GM18519 (cell line): ENCODE results near the gene MRGPRF.
"Not testable (repeated sequence)": the region's sequence is repeated elsewhere in the genome, so short reads cannot be mapped to it uniquely, and the experiment has no call there.

ENCODE experiments used
- ATAC-seq: cut with Tn5 transposase; IDR thresholded peaks from one replicate; pipeline ENCODE4 v1.9.1; 2021; ENCODE audit warnings: mild to moderate bottlenecking, moderate library complexity; ENCODE audit not compliant: unreplicated experiment, low FRiP score

Gene MRGPRF

DNA sequence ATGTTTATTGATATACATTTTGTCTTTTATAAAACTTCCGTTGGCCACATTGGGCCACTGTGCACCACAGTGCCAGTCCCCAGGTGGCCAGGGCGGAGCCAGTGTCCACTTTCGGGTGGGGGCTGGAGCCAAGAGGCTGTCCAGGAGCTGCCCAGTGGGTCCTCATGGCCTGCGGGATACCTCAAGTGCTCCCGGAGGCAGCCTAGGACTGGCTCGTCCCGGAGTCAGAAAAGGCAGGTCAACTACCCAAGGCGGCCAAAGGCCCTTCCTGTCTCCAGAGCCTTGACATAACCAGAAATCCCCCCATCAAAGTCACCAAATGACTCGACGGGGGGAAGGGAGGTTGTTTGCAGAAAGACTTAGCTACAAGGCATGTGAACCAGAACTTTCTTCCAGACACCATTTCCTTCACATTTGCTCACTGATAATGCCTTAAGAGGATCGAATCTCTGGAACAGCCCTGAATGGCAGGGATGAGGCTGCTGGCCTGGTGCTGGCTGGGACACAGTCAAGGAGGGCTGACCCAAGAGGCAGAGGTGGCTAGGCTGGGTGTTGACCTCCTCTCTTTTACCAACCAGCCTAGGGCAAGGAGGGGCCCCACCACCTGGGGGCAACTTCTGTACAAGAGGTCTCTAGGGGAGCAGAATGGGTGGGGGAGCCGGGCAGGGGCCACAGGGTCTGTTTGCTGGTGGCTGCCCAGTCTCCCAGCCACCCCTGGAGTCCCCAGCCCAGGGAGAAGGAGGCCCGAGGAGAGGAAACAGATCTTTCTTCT is 8.4 kb downstream of the MRGPRF start:
- ATAC-seq: no peak

DNA sequence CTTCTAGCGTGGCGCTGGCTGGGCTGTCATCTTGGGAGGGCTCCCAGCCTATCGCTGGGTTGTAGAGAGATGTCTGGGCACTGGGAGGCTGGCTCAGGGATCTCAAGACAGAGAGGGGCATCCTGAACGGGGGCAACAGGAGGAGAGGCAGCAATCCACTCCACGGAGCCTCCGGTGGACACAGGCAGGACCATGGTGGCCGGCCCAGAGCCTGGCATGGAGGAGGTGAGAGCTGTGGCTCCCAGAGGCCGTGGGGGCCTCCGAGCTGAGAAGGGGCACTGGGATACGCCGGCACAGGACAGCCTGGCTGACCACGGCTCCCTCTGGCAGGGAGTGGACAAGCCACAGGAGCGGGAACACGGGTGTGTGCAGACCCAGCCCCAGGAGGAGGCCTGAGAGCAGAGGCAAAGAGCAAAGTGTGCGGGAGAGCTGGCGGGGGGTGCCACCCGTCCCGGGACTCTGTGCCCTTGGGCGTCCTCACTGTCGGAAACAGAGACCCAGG is 9.1 kb downstream of the MRGPRF start:
- no peak for ATAC-seq

- ATAC-seq: no peak
Measured at GRCh38 chr11:69003301-69003865, 9.7 kb downstream of the MRGPRF start.

DNA sequence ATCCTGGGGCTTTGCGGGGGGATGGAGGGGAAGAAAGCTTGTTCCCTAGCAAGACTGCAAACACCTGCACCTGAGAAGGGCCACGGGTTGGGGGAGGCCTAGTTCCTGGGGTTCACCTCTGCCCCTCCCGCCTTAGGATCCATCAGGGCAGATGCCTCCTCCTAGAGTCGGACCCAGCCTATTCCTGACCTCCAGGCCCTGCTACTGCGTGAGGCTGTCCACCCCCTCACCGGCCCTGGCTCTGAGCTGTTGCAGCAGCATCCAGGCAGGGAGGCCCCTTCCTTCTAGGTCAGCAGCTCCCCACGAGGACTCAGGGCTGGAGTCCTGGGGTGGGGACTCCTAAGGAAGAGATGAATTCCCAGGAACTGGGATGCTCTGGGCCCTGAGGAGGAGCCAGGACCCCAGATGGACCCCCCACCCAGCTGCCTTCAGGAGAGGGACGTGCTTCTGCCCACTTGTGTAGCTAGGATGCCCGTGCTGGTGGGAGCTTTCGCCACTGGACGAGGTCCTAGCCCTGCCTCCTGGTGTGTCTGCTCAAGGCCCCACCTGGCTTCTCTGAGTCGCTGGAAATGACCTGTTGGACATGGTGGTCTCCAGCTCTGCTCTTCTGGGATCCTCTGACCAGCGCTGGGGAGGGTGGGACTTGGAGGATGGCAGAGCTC is 10.3 kb downstream of the MRGPRF start:
- no peak for ATAC-seq

DNA sequence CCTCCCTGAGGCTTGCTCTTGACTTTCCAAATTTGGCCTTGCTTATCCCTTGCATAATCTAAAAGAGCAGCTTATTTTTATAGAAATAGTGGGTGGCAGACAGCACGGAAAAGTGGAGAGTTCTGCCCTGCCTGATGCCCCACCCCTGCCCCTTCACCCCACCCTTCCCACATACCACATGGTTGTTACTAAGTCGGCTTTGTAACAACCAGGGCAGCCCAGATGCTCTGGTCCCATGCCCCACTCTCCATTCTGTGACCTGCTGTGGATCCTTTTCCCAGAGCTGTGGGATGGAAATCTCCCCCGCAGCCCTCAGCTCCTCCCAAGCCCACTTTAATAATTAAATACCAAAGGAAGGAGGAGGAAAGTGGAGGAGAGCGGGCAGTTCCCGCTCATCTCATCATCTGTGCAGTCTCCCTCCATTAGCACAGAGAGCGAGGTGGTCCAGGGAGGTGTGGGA is 10.9 kb downstream of the MRGPRF start:
- ATAC-seq: no peak

DNA sequence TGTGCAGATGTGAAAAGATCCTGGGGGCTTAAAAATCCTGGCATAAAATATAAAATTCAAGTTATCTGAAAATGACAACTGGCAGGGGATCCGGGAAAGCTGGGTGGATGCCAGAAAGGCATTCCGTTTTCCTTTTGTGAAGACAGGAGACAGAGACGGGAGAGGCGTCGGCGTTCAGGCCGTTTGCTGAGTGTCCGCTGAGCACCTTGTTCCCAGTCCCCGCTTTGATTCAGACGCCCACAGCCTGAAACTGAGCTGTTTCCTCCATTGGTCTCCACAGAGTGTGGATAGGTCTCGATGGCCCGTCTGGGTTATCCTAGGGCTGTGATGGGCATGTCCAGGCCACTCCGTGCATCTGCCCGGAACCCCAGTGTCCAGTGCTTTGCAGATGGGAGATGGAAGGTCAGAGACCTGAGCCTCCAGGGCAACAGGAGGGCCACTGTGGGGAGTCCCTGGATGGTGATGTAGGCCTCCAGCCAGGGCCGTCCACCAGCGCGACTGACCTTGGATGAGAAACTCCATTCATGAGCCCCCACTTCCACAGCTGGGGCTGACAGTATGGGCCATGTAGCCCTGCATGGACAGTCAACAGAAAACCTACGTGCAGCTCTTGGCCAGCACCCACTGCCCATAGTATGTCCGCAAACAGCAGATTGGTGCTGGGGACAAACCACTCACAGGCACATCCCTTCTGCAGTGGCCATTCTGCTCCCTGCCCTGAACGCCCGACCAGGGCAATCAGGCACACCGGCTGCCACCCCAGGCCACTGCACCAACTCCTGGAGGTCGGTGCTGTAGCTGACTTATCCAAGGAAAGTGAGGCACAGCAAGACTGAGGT is 11.6 kb downstream of the MRGPRF start:
- ATAC-seq: no peak

DNA sequence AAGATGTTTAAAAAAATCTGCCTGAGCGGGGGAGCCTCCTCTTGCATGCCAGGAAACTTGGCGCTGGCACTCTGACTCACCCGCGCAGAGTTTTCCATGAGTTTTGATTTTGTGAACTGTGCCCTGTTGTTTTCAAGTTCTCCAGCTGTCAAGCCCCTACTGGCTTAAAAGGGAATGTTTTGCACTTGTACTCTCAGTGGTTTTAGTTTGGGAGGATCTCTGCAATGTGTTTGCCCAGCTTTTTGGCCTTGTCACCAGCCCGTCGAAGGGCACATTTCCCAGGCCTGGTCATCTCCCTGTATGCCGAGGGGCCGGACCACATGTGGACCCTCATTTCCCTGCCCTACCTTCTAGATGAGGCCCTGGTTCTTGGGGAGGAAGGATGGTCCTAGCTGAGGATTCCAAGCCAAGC is 12.2 kb downstream of the MRGPRF start:
- no peak for ATAC-seq

DNA sequence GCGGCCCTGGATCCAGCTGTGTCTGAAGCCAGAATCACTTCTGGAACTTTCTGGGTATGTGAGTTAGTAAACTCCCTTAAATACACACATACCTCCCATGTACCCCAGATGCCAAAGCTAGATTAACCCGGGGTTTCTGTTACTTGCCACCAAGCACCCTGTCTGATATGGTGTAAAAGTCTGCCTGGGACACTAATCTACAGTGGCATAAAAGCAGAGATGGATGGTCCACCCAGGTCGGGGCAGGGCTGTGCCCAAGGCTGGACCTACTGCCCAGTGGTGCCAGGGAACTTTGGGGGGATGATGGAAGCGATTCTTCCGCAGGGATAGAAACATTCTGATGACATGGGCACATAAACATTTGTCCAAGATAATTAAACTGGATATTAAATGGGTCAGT is 12.7 kb downstream of the MRGPRF start:
- ATAC-seq: no peak

GRCh38 chr11:68999748-69000355 is 13.2 kb downstream of the MRGPRF start:
- not testable (repeated sequence) for ATAC-seq

DNA sequence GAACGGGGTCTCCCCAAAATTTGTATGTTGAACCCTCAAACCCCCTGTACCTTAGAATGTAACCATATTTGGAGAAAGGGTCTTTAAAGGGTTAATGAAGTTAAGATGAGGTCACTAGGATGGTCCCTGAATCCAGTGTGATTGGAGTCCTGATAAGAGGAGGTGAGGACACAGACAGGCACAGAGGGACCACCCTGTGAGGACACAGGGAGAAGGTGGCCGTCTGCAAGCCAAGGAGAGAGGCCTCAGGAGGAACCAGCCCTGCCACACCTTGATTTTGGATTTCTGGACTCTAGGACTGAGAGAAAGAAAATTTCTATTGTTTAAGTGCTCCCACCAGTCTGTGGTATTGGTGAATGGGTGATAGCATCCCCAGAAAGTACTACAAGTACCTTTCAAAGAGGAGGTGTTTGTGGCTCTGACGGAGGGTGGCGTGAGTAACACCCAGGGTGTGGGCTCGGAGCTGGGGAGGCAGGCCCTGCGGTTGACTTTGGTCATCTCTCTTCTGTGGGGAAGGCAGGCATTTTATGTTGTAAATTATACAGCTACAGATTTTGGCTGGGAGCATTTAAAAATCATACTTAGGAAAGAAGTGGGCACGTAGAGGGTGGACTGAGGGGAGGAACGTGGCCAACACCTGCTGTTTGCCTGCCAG is 13.8 kb downstream of the MRGPRF start:
- no peak for ATAC-seq

DNA sequence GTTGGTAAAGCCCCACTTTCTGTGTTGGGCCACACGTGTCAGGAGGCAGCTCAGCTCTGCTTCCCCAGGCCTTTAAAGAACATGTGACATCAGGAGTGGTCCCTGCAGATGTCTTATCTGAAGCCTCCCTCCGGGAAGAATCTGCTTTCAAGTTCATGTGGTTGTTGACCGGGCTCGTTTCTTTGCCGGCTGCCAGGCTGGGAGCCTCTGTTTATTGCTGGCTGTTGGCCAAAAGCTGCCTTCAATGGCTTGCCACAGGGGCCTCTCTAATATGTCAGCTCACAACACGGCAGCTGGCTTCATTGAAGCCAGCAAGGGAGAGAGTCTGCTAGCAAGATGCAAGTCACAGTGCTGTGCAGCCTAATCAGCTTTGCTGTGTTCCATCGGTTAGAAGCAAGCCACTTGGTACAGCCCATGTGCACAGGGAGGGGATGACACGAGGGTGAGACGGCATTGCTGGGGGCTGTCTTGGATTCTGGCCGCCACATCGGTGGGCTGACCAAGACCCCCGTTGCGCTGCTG is 14.6 kb downstream of the MRGPRF start:
- no peak for ATAC-seq

GRCh38 chr11:68997995-68998348 is 15.1 kb downstream of the MRGPRF start:
- no peak for ATAC-seq

- no peak for ATAC-seq
Measured at GRCh38 chr11:68997124-68997994, 15.7 kb downstream of the MRGPRF start.

DNA sequence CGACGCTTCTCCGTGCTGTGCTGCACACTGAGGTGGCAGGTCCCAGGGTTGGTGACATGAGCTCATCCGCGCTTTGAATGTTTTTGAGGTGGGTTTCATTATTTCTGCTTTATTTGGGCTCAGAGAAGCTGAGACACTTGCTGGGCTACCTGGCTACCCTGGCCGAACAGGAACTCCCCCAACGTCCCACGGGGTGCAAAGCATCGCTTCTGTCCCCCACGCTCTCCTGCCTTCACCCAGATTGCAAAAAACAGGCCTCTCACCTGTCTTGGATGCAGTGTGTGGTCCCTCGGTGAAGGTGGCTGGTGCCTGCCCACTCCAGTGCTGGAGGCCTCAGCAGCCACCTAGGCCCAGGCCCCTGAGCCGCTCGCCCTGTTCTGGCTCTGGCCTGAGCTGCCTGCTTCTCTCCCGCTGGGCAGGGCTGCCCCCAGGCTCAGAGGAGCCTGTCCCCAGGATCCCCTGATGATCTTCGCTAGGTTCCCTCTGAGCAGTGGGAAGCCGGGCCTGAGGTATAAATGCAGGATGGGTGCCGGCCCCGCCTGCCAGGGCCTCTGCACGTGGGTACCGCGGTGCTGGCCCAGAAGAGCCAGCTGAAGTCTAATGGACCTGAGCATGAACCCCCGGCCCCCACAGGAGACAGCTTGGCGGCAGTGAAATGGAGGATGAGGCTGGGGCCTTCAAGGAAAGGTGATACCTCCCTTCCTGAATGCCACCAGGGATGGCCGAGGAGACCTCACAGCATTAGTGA is 16.5 kb downstream of the MRGPRF start:
- no peak for ATAC-seq

DNA sequence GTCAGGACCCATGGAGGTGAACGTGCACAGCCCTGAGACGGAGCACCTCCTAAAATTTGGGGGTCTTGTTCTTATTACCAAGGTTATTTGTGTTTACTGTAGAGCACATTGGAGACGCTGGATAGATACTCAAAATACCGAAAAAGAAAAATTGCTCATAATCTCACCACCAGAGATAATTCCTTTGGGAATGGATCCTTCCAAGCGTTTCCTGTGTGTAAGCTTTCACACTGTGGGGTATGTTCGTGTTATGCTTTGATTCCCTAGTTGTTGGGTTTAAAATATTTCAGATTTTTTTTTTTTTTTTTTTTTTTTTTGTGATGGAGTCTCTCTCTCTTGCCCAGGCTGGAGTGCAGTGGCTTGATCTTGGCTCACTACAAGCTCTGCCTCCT is 18.2 kb downstream of the MRGPRF start:
- ATAC-seq: no peak

DNA sequence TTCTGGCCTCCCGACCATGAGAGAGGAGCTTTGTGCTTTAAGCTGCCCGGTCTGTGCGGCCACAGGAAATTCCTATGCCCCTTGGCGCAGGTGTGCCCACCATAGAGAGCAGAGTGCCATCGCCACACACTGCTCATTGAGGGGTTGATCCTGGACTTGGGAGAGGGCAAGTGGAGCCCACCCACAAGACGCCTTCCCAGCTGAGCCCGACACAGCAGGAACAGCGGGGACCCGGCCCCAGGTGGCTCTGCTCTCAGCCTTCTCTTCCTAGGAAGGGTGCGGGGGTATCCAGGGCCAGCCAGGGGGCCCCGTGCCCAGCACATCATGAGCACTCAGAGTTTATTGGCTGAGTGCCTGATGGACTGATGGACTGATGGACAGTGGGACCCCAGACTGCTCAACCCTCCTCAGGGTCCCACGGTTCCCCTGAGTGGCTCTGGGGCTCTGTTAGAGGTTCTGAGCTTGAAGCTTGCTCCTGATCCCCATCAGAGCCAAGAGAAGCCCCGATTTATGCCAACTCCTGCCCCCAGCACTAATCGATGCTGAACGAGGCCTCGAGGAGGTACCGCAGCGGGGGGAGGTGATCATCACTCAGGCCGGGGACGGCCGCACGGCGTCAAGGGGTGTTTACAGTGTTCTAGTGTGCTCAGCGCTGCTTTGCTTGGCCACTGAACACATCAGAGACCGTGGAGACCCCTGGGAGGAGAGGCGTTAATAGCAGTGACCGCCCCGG is 18.7 kb downstream of the MRGPRF start:
- ATAC-seq: no peak

DNA sequence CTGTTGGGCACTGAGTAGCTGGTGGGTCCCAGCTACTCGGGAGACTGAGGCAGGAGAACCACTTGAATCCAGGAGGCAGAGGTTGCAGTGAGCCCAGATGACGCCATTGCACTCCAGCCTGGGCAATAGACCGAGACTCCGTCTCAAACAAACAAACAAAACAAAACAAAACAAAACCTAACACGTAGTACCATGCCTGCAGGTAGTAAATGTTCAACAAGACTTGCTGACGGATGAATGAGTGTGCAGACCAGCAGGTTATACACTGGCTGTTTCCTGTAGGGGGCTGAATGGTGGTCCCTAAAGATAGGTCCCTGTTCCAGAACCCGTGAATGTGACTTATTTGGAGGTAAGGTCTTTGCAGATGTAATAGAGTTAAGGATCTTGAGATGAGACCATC is 19.5 kb downstream of the MRGPRF start:
- ATAC-seq: no peak
